Endothelial cell of umbilical vein (primary cell): ENCODE results near the gene WDR37. TPM values are rescaled to one million over a fixed set of nuclear protein-coding genes. Genes with fewer than 3 reads are reported as not detected.

ENCODE experiments used
- BruUV-seq: library from RNA; stranded (reverse); fragments of 400-500 nt; replicated peaks from 2 replicates; lab custom pipeline; 2021; lab: Mats Ljungman, UMichigan
- CTCF ChIA-PET: fragments of 300-600, 350-600 bp; sonication (Branson Sonifier 250); formaldehyde crosslinking; loops from one replicate; lab custom pipeline; 2021; ENCODE audit warnings: antibody characterized with exemption, inconsistent platforms; lab: Charles Lee
- POLR2A ChIA-PET: fragments of 300-600, 350-600 bp; sonication (Branson Sonifier 250); formaldehyde crosslinking; loops from one replicate; lab custom pipeline; 2021; ENCODE audit warnings: antibody characterized with exemption, inconsistent platforms; lab: Charles Lee
- DNase-seq: peaks from one replicate; pipeline ENCODE4 v3.0.0-alpha.2; 2011; ENCODE audit warnings: low read depth, low spot score
- FAIRE-seq: peaks from 2 replicates; lab custom pipeline; 2011; peaks lifted over from hg19 to GRCh38; lab: Jason Lieb, UNC
- H2AFZ ChIP-seq: 2 replicates; pipeline ENCODE4 v1.6.0; 2012; ENCODE audit warnings: low read depth, low read length, control low read depth, inconsistent platforms
- H3K27ac ChIP-seq: 2 replicates; pipeline ENCODE4 v1.5.1; 2011; ENCODE audit warnings: low read depth, mild to moderate bottlenecking, control low read depth, low read length, moderate library complexity; ENCODE audit not compliant: insufficient read depth
- H3K27me3 ChIP-seq, 2 experiments: 2 replicates each; pipeline versions ENCODE4 v1.6.0 to v1.6.1; 2011; ENCODE audit warnings: low read length in 2 of 2, mixed read lengths in 1 of 2; ENCODE audit not compliant: control insufficient read depth in 2 of 2, insufficient read depth in 2 of 2
- H3K36me3 ChIP-seq, 2 experiments: 2 replicates in 1 of 2; 3 replicates in 1 of 2; pipeline ENCODE4 v1.5.1; 2011; ENCODE audit warnings: low read length in 2 of 2, mild to moderate bottlenecking in 1 of 2, moderate library complexity in 1 of 2; ENCODE audit not compliant: control insufficient read depth in 2 of 2, insufficient read depth in 2 of 2; ENCODE audit errors: extremely low read depth in 1 of 2
- H3K4me1 ChIP-seq: 3 replicates; pipeline ENCODE4 v1.5.1; 2011; ENCODE audit warnings: mild to moderate bottlenecking, low read length; ENCODE audit not compliant: control insufficient read depth, insufficient read depth; ENCODE audit errors: extremely low read depth
- H3K4me2 ChIP-seq: 2 replicates; pipeline ENCODE4 v1.6.1; 2011; ENCODE audit warnings: low read length, control low read depth, mixed read lengths; ENCODE audit not compliant: insufficient read depth
- H3K4me3 ChIP-seq, 3 experiments: fragments of 200-600 bp in 1 of 3; sonication (generic), shearing (Covaris generic) in 1 of 3; replicated peaks in 1 of 3; 2 replicates each; pipeline ENCODE4 v1.5.1; 2011 to 2016; ENCODE audit warnings: control low read depth in 3 of 3, low read length in 3 of 3, mild to moderate bottlenecking in 2 of 3, inconsistent platforms in 1 of 3, low read depth in 1 of 3, moderate library complexity in 1 of 3; ENCODE audit not compliant: insufficient read depth in 1 of 3
- H3K79me2 ChIP-seq: 2 replicates; pipeline ENCODE4 v1.6.0; 2012; ENCODE audit warnings: low read length, inconsistent platforms; ENCODE audit not compliant: control insufficient read depth, insufficient read depth
- H3K9ac ChIP-seq: replicated peaks from 2 replicates; pipeline ENCODE3; 2011; ENCODE audit warnings: low read length, control low read depth; ENCODE audit not compliant: insufficient read depth; ENCODE audit errors: extremely low read depth
- H3K9me1 ChIP-seq: replicated peaks from 3 replicates; pipeline ENCODE4 v1.6.0; 2011; ENCODE audit warnings: mild to moderate bottlenecking, low read length; ENCODE audit not compliant: control insufficient read depth, insufficient read depth; ENCODE audit errors: extremely low read depth
- H3K9me3 ChIP-seq: replicated peaks from 2 replicates; pipeline ENCODE4 v1.5.1; 2012; ENCODE audit warnings: low read length, inconsistent platforms; ENCODE audit not compliant: control insufficient read depth, insufficient read depth
- H4K20me1 ChIP-seq: replicated peaks from 2 replicates; pipeline ENCODE3; 2011; ENCODE audit warnings: mild to moderate bottlenecking, low read length; ENCODE audit not compliant: control insufficient read depth, insufficient read depth; ENCODE audit errors: extremely low read depth
- EZH2 ChIP-seq: IDR thresholded peaks from 2 replicates; pipeline ENCODE4 v1.6.1; 2012; ENCODE audit warnings: borderline replicate concordance, low read depth, mild to moderate bottlenecking, moderate library complexity, low read length, inconsistent platforms; ENCODE audit not compliant: severe bottlenecking
- FOS ChIP-seq: IDR thresholded peaks from 2 replicates; pipeline ENCODE4 v1.6.1; 2011; ENCODE audit warnings: mild to moderate bottlenecking, low read length, moderate library complexity, borderline replicate concordance; ENCODE audit not compliant: insufficient read depth
- GATA2 ChIP-seq: IDR thresholded peaks from 2 replicates; pipeline ENCODE4 v1.7.0; 2011; ENCODE audit warnings: low read depth, mild to moderate bottlenecking, moderate library complexity, mixed read lengths, low read length; ENCODE audit not compliant: insufficient read length, insufficient read depth
- JUN ChIP-seq: IDR thresholded peaks from 2 replicates; pipeline ENCODE4 v1.6.1; 2011; ENCODE audit warnings: borderline replicate concordance, low read depth; ENCODE audit not compliant: insufficient read length, insufficient read depth
- MYC ChIP-seq: IDR thresholded peaks from one replicate; pipeline ENCODE4 v1.6.1; 2011; ENCODE audit warnings: mild to moderate bottlenecking, low read depth, low read length
- POLR2A ChIP-seq: IDR thresholded peaks from 2 replicates; pipeline ENCODE4 v1.6.1; 2012; ENCODE audit warnings: low read depth, mild to moderate bottlenecking, control low read depth, low read length
- POLR2AphosphoS5 ChIP-seq: IDR thresholded peaks from 2 replicates; pipeline ENCODE4 v1.6.1; 2012; ENCODE audit warnings: low read depth, mild to moderate bottlenecking, control low read depth, low read length, moderate library complexity; ENCODE audit not compliant: insufficient read depth
- dilution Hi-C: fragments of 300-500 bp; cut with MboI; formaldehyde crosslinking; loops from one replicate; pipeline ENCODE4 v1.15.0; 2019; ENCODE audit warnings: low sequenced_read_pairs; ENCODE audit not compliant: extremely low pct_ligation_motif_present
- intact Hi-C: fragments of 100-400 bp; cut with micrococcal nuclease; formaldehyde crosslinking; loops from one replicate; pipeline ENCODE4 v1.10.0; 2022
- polyA plus RNA-seq, 4 experiments: library from polyadenylated mRNA; depleted of rRNA in 3 of 4; stranded (reverse) in 3 of 4; unstranded in 1 of 4; fragments of >200 nt; gene quantifications; 2 replicates each; pipeline versions ENCODE4 v1.2.1 to v1.2.3, GENCODE V29; 2011 to 2012; ENCODE audit warnings: missing spikeins in 1 of 4
- total RNA-seq: library from RNA; stranded (reverse); gene quantifications from 2 replicates; pipeline ENCODE4 v1.2.3, GENCODE V29; 2021
- TF ChIP-seq, protein P1 (sequence below): IDR thresholded peaks from 2 replicates; pipeline ENCODE4 v1.6.1; 2011; ENCODE audit not compliant: insufficient read depth, insufficient read length
- TF ChIP-seq, protein P2 (sequence below), 2 donors: IDR thresholded peaks; 1 replicate in 1 of 2; 2 replicates in 1 of 2; pipeline ENCODE4 v1.5.1; 2011; ENCODE audit warnings: low read length in 2 of 2, mild to moderate bottlenecking in 2 of 2, moderate library complexity in 2 of 2, control low read depth in 1 of 2, inconsistent platforms in 1 of 2, low read depth in 1 of 2; ENCODE audit not compliant: insufficient read depth in 1 of 2; ENCODE audit errors: extremely low read depth in 1 of 2

Gene WDR37
- total and polyA plus RNA-seq, 2 donors (not counting 3 experiments of a cell fraction or from before 2014, with no cell fraction given), result 21.7 to 25.5 TPM

DNA sequence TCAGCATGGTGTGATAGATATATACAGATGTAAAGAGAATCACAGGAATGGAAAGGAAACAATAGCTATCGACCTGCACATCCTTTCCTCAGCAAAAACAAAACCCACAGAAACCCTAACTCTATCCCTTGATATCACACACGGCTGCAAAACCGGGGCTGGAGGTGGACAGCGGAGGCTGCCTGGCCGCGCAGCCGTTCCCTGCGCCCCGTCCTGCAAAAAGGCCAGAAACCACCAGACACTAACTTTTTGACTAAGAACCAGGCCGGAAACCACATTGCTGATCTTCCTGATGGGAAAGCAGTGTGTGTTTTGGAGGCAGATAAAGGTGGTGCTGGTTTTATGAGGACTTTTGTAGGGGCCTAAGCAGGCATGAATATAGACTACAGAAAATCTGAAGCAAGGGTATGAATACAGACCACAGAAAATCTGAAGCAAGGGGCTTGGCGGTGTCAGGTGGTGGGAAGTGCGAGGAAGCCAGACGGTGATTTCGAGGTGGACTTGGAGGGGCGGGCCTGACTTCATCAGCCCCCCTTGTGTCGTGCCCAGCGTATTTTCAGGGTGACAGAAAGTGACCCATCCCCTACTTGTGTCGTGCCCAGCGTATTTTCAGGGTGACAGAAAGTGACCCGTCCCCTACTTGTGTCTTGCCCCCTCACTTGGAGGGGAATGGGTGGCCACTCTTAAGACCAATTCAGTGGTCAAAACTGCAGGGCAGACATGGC, 123.3 kb downstream of the WDR37 start:
- H2AFZ ChIP-seq, result no peak overlapping the region
- no peaks in the 10 kb centered on the region for H4K20me1 ChIP-seq
- no peak for TF ChIP-seq JUN
- TF ChIP-seq POLR2A, result no peak
- no peak for TF ChIP-seq GATA2
- TF ChIP-seq EZH2, result no peak
- TF ChIP-seq, protein P1, sequence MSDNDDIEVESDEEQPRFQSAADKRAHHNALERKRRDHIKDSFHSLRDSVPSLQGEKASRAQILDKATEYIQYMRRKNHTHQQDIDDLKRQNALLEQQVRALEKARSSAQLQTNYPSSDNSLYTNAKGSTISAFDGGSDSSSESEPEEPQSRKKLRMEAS, result no peak
- TF ChIP-seq POLR2AphosphoS5, result no peak
- TF ChIP-seq FOS, result no peak
- no peak for TF ChIP-seq MYC
- TF ChIP-seq, protein P2, sequence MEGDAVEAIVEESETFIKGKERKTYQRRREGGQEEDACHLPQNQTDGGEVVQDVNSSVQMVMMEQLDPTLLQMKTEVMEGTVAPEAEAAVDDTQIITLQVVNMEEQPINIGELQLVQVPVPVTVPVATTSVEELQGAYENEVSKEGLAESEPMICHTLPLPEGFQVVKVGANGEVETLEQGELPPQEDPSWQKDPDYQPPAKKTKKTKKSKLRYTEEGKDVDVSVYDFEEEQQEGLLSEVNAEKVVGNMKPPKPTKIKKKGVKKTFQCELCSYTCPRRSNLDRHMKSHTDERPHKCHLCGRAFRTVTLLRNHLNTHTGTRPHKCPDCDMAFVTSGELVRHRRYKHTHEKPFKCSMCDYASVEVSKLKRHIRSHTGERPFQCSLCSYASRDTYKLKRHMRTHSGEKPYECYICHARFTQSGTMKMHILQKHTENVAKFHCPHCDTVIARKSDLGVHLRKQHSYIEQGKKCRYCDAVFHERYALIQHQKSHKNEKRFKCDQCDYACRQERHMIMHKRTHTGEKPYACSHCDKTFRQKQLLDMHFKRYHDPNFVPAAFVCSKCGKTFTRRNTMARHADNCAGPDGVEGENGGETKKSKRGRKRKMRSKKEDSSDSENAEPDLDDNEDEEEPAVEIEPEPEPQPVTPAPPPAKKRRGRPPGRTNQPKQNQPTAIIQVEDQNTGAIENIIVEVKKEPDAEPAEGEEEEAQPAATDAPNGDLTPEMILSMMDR (IDR thresholded peaks at IDR 0.05; ENCODE audit: extremely low read depth in 1 of 2, insufficient read depth in 1 of 2, low read depth in 1 of 2, low read length in 2 of 2), result no peak
- ChIA-PET CTCF (no interaction called here), POLR2A (no interaction called here)
- H3K79me2 ChIP-seq, result no peaks in the 10 kb centered on the region
- FAIRE-seq (no peak), DNase-seq (no peak)
- no peaks in the 10 kb centered on the region for H3K9me3 ChIP-seq
- dilution Hi-C loops (no loop called here), intact Hi-C loops (no loop called here)
- H3K4me1 ChIP-seq, result no peaks in the 10 kb centered on the region
- no peak overlapping the region for H3K9ac ChIP-seq
- no peak overlapping the region for H3K4me3 ChIP-seq
- no peak overlapping the region for H3K27ac ChIP-seq
- BruUV-seq, result no TSS peak
- no peaks in the 10 kb centered on the region for H3K9me1 ChIP-seq
- no peak overlapping the region for H3K4me2 ChIP-seq
- H3K36me3 ChIP-seq, result no peaks in the 10 kb centered on the region
- H3K27me3 ChIP-seq, result no peaks in the 10 kb centered on the region
